Measurements from ENCODE around the gene ADAT3.

GRCh38 chr19:1875646-1876495 is 29.3 kb upstream of the ADAT3 start:
- TF ChIP-seq CTCF (IDR thresholded peaks at IDR 0.05) (peak in 1 of 4 experiments; percentile 41), POLR2A (IDR thresholded peaks at IDR 0.05) (peak; percentile 56 to 91)

Data from uterus (tissue), 2 donors.